ENCODE results near the gene AKR1A1.
"Not testable (repeated sequence)": the region's sequence is repeated elsewhere in the genome, so short reads cannot be mapped to it uniquely, and the experiment has no call there.

Gene AKR1A1

GRCh38 chr1:45523516-45523915 lies 27.1 kb upstream of the AKR1A1 start:
- not testable (repeated sequence) for DNase-seq (ENCODE audit: low read depth in 2 of 2)

GRCh38 chr1:45523975-45524374 lies 26.7 kb upstream of the AKR1A1 start:
- not testable (repeated sequence) for DNase-seq (ENCODE audit: low read depth in 2 of 2)

- no peak for DNase-seq (ENCODE audit: low read depth in 2 of 2)
Measured at GRCh38 chr1:45526135-45526644, 24.4 kb upstream of the AKR1A1 start.

- no peak for DNase-seq (ENCODE audit: low read depth in 2 of 2)
Measured at GRCh38 chr1:45530632-45531135, 19.9 kb upstream of the AKR1A1 start.

- no peak for DNase-seq (ENCODE audit: low read depth in 2 of 2)
Measured at GRCh38 chr1:45531873-45532272, 18.8 kb upstream of the AKR1A1 start.

GRCh38 chr1:45535988-45536766 lies 14.4 kb upstream of the AKR1A1 start:
- no peak for DNase-seq (ENCODE audit: low read depth in 2 of 2)

GRCh38 chr1:45536886-45537285 lies 13.7 kb upstream of the AKR1A1 start:
- no peak for DNase-seq (ENCODE audit: low read depth in 2 of 2)

GRCh38 chr1:45541193-45541592 lies 9.4 kb upstream of the AKR1A1 start:
- DNase-seq (ENCODE audit: low read depth in 2 of 2), result no peak

GRCh38 chr1:45542591-45542990 lies 8.0 kb upstream of the AKR1A1 start:
- no peak for DNase-seq (ENCODE audit: low read depth in 2 of 2)

GRCh38 chr1:45543581-45544417 lies 6.8 kb upstream of the AKR1A1 start:
- DNase-seq (ENCODE audit: low read depth in 2 of 2), result peak; percentile 32 to 71

GRCh38 chr1:45544530-45544929 lies 6.1 kb upstream of the AKR1A1 start:
- DNase-seq (ENCODE audit: low read depth in 2 of 2), result no peak

- no peak for DNase-seq (ENCODE audit: low read depth in 2 of 2)
Measured at GRCh38 chr1:45545019-45545493, 5.6 kb upstream of the AKR1A1 start.

GRCh38 chr1:45545553-45546310 lies 4.9 kb upstream of the AKR1A1 start:
- no peak for DNase-seq (ENCODE audit: low read depth in 2 of 2)

- DNase-seq (ENCODE audit: low read depth in 2 of 2), result no peak
Measured at GRCh38 chr1:45551684-45552083, 1.1 kb downstream of the AKR1A1 start.

- no peak for DNase-seq (ENCODE audit: low read depth in 2 of 2)
Measured at GRCh38 chr1:45552331-45552730, 1.7 kb downstream of the AKR1A1 start.

- no peak for DNase-seq (ENCODE audit: low read depth in 2 of 2)
Measured at GRCh38 chr1:45554198-45554597, 3.6 kb downstream of the AKR1A1 start.

GRCh38 chr1:45557422-45557944 lies 6.9 kb downstream of the AKR1A1 start:
- no peak for DNase-seq (ENCODE audit: low read depth in 2 of 2)

- DNase-seq (ENCODE audit: low read depth in 2 of 2), result no peak
Measured at GRCh38 chr1:45563843-45564242, 13.2 kb downstream of the AKR1A1 start.

GRCh38 chr1:45566722-45567121 lies 16.1 kb downstream of the AKR1A1 start:
- no peak for DNase-seq (ENCODE audit: low read depth in 2 of 2)

- DNase-seq (ENCODE audit: low read depth in 2 of 2), result no peak
Measured at GRCh38 chr1:45567911-45568310, 17.3 kb downstream of the AKR1A1 start.

GRCh38 chr1:45568421-45568820 lies 17.8 kb downstream of the AKR1A1 start:
- DNase-seq (ENCODE audit: low read depth in 2 of 2), result no peak
